Bronchial epithelial cell (primary cell): ENCODE results near the gene WFIKKN2. TPM values are rescaled to one million over a fixed set of nuclear protein-coding genes. Genes with fewer than 3 reads are reported as not detected.
"Not testable (repeated sequence)": the region's sequence is repeated elsewhere in the genome, so short reads cannot be mapped to it uniquely, and the experiment has no call there.

Experiments
- DNase-seq: peaks from one replicate; pipeline ENCODE4 v3.0.0-alpha.2; 2010; ENCODE audit warnings: low read depth
- FAIRE-seq: peaks from 2 replicates; lab custom pipeline; 2011; peaks lifted over from hg19 to GRCh38; lab: Jason Lieb, UNC
- H3K27me3 ChIP-seq: 2 replicates; pipeline ENCODE4 v1.5.1; 2011; ENCODE audit warnings: low read length; ENCODE audit not compliant: control insufficient read depth, insufficient read depth
- H3K36me3 ChIP-seq: 2 replicates; pipeline ENCODE4 v1.5.1; 2011; ENCODE audit warnings: low read length; ENCODE audit not compliant: control insufficient read depth, insufficient read depth
- H3K4me3 ChIP-seq: 2 replicates; pipeline ENCODE4 v1.5.1; 2011; ENCODE audit warnings: mild to moderate bottlenecking, low read depth, low read length, control low read depth
- total RNA-seq: library from RNA; depleted of rRNA; stranded (reverse); fragments of >200 nt; gene quantifications from 2 replicates; pipeline ENCODE4 v1.2.1, GENCODE V29; 2014
- TF ChIP-seq, protein P1 (sequence below): IDR thresholded peaks from 2 replicates; pipeline ENCODE4 v1.5.1; 2011; ENCODE audit warnings: mild to moderate bottlenecking, moderate library complexity, low read length, control low read depth, inconsistent platforms; ENCODE audit not compliant: insufficient read depth, severe bottlenecking

The WFIKKN2 gene
- total RNA-seq, 1 donor from 2014 or later, result not detected

DNA sequence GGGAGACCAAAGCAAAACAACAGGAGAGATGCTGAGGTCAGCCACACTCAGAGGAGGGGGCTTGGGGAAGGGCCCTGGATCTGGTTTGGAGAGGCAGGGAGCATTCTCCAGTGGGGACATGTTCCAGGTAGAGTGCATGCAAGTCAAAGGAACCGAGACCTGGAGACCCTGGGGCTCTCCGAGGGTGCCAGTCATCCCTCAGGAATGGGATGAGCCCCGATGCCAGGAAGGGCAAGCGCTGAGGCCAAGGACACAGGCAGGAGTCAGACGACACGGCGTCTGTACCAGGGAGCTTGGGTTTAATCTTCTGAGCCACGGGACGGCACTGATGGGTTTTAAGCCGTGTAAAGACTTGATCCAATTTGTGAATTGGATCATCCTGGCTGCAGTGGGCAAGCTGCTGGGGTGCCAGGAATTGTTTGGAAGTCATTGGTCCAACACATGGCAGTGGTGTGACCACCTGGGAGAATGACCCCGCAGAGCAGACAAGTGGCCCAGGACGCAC is 35.1 kb upstream of the WFIKKN2 start:
- Histone ChIP-seq H3K36me3 (no peaks in the 10 kb centered on the region), H3K27me3 (no peaks in the 10 kb centered on the region), H3K4me3 (no peak overlapping the region)
- TF ChIP-seq, protein P1, sequence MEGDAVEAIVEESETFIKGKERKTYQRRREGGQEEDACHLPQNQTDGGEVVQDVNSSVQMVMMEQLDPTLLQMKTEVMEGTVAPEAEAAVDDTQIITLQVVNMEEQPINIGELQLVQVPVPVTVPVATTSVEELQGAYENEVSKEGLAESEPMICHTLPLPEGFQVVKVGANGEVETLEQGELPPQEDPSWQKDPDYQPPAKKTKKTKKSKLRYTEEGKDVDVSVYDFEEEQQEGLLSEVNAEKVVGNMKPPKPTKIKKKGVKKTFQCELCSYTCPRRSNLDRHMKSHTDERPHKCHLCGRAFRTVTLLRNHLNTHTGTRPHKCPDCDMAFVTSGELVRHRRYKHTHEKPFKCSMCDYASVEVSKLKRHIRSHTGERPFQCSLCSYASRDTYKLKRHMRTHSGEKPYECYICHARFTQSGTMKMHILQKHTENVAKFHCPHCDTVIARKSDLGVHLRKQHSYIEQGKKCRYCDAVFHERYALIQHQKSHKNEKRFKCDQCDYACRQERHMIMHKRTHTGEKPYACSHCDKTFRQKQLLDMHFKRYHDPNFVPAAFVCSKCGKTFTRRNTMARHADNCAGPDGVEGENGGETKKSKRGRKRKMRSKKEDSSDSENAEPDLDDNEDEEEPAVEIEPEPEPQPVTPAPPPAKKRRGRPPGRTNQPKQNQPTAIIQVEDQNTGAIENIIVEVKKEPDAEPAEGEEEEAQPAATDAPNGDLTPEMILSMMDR, result no peak
- no peak for FAIRE-seq
- no peak for DNase-seq

DNA sequence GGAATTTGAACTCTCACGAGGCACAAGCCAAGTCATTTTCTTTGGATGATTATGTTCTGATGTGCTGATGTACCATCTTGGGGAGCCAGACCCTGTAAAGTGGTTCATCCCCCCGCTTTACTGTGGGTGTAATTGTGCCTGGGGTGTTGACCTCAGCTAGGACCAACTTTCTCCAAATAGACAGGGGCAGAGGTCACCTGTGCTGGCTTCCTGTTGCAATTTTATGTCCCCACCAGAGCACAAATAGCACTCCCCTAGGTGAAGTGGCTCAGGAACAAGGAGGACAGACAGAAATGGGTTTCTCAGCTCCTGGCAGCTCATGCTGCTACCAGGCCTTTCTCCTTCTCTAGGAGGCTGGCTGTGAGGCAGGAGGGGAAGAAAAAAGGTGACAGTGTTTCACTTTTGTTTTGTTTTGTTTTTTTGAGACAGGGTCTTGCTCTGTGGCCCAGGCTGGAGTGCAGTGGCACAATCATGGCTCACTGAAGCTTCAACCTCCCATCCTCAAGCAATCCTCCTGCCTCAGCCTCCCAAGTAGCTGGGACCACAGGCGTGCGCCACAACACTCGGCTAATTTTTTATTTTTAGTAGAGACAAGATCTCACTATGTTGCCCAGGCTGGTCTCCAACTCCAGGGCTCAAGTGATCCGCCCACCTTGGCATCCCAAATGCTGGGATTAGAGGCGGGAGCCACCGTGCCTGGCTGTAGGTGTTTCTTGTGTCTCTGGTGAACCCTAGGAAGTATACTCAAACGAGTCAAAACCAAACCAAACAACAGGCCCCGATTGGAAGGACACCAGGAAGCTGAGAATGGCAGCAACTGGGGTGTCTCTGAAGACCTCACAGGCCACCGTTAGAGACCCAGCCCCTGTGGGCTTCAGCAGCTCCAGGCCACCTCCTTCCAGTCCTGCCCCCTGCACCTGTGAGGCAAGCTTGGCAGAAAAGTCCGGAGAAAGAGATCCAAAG is 32.5 kb upstream of the WFIKKN2 start:
- H3K4me3 ChIP-seq, result no peak overlapping the region
- H3K27me3 ChIP-seq, result no peaks in the 10 kb centered on the region
- DNase-seq (no peak), FAIRE-seq (no peak)
- TF ChIP-seq, protein P1, result no peak
- no peaks in the 10 kb centered on the region for H3K36me3 ChIP-seq

DNA sequence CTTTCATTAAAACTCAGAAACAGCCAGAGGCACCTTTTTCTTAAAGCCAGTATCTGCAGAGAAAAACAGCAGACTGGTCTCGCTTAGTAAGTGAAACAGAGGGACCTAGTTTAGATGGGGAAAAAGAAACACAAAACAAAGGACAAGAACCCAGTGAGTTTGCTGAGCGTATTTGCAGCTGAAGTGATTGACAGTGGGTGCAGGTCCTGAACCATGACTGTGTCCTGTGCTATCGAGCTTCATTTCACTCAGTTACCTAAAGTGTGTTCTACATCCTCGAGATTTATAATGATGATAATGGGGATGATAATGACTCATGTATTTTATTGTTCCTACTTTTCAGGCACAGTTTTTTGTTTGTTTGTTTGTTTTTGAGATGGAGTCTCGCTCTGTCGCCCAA is 31.7 kb upstream of the WFIKKN2 start:
- no peak for FAIRE-seq
- no peak for DNase-seq
- no peak overlapping the region for H3K4me3 ChIP-seq
- no peaks in the 10 kb centered on the region for H3K36me3 ChIP-seq
- TF ChIP-seq, protein P1, result no peak
- no peaks in the 10 kb centered on the region for H3K27me3 ChIP-seq

DNA sequence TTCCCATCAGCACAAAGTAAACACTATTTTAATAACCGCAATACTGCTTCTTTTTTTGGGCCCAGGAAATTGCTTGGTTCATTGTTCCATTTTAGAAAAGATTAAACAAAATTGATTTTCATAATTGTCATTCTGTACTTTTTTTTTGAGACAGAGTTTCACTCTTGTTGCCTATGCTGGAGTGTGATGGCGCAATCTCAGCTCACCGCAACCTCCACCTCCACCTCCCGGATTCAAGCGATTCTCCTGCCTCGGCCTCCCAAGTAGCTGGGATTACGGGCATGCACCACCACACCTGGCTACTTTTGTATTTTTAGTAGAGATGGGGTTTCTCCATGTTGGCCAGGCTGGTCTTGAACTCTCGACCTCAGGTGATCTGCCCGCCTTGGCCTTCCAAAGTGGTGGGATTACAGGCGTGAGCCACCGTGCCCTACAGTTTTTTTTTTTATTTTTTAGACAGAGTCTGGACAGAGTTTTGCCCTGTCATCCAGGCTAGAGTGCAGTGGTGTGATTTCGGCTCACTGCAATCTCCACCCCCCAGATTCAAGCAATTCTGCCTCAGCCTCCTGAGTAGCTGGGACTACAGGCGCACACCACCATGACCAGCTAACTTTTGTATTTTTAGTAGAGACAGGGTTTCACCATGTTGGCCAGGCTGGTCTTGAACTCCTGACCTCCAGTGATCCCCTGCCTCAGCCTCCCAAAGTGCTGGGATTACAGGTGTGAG is 30.5 kb upstream of the WFIKKN2 start:
- H3K36me3 ChIP-seq, FAIRE-seq, H3K4me3 ChIP-seq, H3K27me3 ChIP-seq, DNase-seq: not testable (repeated sequence)

DNA sequence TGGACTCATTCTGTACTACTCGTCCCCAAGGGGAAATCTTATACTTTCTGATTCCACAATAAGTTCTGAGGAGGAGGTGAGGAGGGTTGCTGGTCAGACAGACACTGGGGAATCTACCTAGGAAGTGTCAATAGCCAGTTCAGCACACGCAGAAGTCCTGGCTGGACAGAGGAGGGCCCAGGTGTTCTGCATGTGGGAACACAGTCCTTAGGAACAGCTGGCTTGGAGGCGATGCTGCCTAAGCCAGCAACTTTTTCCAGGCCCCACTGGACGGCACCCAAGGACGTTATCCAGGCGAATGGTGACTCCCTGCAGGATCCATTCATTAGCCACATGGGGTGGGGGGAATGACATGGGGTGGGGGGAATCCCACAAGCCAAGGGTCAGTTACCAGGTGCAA is 29.9 kb upstream of the WFIKKN2 start:
- FAIRE-seq, result no peak
- H3K36me3 ChIP-seq, result no peaks in the 10 kb centered on the region
- H3K27me3 ChIP-seq, result no peaks in the 10 kb centered on the region
- TF ChIP-seq, protein P1, result no peak
- no peak overlapping the region for H3K4me3 ChIP-seq
- DNase-seq, result no peak

DNA sequence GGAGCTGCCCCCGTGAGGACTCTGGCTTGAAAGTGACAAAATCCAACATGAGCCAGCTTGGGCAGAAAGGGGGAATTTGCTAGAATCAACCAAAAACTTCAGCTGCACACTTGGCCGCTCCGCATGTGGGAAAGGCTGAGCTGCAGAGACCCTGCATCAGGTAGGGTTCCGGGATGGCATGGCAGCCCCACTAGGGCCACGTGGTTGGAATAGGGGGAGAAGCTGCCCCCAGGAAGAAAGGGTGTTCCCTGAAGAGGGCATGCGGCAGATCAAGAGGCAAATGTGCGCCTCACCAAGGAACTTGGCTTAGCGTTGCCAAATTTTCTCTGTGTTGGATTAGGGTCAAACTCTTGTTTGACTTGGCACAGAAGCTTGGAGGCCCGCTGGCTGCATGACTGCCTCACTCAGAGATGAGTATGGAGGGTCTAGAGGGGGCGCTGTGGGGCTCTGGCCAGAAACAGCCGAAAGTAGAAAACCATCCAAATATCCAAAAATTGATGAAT is 29.2 kb upstream of the WFIKKN2 start:
- TF ChIP-seq, protein P1, result no peak
- DNase-seq (no peak), FAIRE-seq (no peak)
- Histone ChIP-seq H3K4me3 (no peak overlapping the region), H3K36me3 (no peaks in the 10 kb centered on the region), H3K27me3 (no peaks in the 10 kb centered on the region)
